Stimulated activated CD8-positive, alpha-beta memory T cell treated with anti-CD3 and anti-CD28 coated beads, Interleukin-15, amount 100 ng/mL, for 24 hours (primary cell): Measurements from ENCODE around the gene CCER1.

Experiments
- DNase-seq: peaks from one replicate; pipeline ENCODE4 v3.0.0-alpha.2; 2020; ENCODE audit warnings: low read depth

Gene CCER1

DNA sequence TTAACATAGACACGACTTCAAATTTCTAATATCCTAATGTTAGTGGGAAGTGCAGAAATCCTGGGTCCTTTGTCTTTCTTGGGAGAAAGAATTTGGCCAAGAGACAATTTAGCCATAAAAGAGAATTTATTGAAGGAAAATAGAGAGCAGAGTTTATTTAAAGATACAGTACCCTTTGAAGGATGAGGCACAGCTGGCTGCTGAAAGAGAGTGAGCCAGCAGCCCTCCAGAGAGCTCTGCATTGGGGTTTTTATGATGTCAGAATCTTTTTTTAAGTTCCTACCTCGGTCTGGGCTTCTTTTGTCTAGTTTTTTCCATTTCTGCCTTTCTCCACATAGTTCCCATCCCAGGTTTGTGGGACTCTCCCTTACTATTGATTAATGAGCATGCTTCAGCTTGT is 37.5 kb downstream of the CCER1 start:
- DNase-seq = no peak

DNA sequence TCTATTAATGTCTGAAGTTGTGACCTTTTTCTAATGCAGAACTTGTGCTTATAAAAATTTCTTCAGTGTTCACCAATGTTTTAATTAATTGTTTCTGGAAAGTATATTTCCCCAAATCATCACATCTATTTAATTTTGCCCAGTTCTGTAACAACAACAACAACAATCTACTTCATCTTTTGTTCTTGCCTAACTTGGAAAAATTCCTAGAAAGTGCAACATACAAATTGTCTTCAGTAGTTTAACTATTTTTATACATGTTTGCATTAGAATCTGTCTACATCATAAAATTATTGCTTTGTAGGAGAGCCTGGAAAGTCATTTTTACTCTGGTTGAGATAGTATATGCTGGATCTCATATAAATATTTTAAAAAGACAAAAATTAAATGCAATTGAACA is 38.5 kb downstream of the CCER1 start:
- DNase-seq = no peak

DNA sequence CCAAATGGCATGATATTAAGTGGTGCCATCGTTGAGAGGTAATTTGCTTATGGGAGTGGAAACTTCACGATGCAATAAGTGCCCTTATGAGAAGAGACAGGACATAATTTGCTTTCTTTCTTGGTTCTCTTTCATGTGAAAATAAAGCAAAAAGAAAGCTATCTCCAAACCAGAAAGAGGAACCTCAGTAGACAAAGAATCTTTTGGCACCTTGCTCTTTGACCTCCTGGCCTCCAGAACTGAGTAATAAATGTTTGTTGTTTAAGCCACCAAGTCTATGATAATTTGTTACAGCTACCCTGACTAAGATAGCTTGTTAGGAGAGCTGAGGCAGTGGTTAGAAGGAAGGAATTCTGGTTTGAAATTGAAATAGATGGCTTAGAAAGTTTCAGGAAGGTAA is 39.6 kb downstream of the CCER1 start:
- DNase-seq = no peak

DNA sequence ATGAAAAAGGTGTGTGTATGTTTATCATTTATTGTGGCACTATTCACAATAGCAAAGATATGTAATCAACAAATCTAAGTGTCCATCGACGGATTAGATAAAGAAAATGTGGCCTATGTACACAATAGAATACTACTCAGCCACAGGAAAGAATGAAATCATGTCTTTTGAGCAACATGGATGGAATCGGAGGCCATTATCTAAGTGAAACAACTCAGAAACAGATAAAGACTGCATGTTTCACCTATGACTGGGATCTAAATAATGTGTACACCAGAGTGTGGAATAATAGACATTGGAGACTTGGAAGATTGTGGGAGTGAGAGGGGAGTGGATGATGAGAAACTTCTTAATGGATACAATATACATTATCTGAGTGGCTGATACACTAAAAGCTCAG is 44.0 kb downstream of the CCER1 start:
- DNase-seq = no peak

DNA sequence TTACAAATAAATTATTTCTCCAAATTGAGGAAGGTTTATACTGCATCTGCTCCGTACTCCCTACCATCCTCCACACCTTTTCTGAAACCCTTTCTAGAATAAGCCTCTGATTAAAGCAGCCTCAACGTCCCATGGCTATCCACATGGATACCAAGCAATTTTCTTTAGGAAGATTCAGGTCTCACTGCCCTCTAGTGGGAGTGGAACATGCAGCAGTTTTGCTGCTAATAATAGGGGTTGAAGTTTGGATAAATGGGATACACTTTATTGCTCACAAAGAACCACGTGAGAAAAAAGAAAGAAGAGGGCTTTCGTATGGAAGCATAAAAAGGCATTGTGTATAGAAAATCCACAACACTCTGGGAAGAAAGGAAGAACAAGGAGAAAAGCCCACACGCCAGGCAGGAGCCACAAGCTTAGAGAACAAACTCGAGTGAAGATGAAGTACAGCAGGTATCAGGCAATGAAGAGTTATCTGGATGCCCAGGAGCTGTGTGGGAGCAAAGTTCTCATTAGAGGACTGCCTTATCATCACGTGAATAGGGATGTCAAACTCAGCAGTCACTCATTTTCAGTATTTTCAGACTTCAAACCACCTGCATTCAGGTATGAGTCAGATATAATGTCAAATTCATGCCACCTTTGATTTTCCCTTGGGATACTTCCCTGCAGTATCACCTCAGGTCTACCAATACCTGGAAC is 45.8 kb downstream of the CCER1 start:
- DNase-seq = no peak

DNA sequence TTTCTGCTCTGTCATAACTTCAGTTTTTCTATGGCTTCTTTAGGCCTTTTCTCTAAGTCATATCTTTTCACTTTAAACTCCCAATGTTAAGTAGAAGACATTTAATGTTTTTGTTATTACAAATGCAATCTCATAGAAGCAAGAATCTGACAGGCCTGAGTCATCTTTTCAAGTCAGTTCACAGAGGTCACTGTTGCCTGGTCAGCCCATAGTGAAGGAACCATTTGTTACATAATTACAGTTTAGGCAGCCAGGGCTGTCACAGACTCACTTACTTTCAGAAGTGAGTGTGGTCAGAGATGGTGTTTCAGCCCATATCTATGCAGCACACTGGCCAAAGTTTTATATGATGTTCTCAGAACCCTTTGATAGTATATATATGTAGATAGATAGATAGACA is 46.5 kb downstream of the CCER1 start:
- DNase-seq = no peak

DNA sequence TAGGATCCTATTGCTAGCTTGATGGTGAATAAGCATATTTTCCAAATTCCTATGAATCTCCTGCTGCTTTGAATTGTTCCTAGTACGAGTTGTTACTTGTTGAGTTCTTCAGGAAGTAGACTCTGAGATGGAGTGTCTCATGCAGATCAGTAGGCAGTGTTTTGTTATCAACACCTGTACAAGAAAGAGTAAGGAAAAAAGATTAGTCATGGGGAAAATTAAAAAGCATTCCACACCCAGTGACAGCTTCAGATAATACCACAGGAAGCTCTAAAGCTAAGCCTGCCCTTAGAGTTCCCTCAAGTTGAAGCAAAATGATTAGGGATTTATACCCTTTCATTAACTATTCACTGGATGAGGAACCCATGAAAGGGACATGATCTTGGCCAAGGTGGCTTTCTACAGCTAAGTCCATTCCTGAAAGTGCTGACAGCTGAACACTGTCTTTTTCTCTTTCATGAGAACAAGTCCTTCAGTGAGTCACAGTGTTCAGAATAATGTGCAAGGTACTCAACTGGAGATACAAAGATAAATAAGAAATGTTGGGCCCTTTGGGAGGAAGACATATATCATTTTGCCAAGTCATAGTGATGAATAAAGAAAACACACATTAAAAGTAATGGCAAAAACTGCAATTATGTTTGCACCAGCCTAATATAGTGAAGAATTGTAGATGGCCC is 49.1 kb downstream of the CCER1 start:
- no peak for DNase-seq

DNA sequence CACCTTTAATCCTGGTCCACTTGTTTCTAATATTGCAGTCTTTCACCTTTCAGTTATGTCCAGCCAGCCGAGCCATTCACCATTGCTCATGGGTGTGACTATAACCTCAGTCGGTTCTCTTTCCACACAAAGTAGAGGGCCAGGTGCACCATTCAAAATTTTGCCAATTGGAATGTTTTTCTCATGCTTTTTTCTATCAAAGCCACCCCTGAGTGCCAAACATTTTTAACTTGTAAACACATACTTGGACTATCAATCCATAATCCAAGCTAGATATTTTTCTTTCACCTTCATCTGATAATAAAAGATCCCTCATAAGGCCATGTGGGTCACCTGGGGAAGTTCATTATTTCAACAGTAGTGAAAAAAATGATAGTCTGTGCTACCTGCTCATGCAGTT is 52.4 kb downstream of the CCER1 start:
- no peak for DNase-seq
